HepG2 (cell line): ENCODE data around the gene TRAPPC1. TPM values are rescaled to one million over a fixed set of nuclear protein-coding genes. Genes with fewer than 3 reads are reported as not detected.

Experiments used
- BRCA1 ChIP-seq: sonication (generic); formaldehyde crosslinking; IDR thresholded peaks from 2 replicates; pipeline ENCODE4 v1.4.0; 2020; ENCODE audit warnings: missing genetic modification reagents
- HNF1A ChIP-seq, 2 experiments: sonication (generic) in 1 of 2; formaldehyde crosslinking in 1 of 2; IDR thresholded peaks; 2 replicates each; pipeline versions ENCODE4 v1.4.0 to v1.6.1; 2016 to 2020; ENCODE audit warnings: borderline replicate concordance in 1 of 2, low read depth in 1 of 2, mild to moderate bottlenecking in 1 of 2, missing genetic modification reagents in 1 of 2
- LRRFIP1 ChIP-seq: sonication (generic); formaldehyde crosslinking; conservative IDR thresholded peaks from 2 replicates; pipeline ENCODE4 v1.4.0; 2020; ENCODE audit warnings: missing genetic modification reagents
- MBNL3 ChIP-seq: fragments of 250-450 bp; sonication (Bioruptor Pico); conservative IDR thresholded peaks from 2 replicates; pipeline ENCODE4 v1.8.0; 2022; ENCODE audit warnings: mild to moderate bottlenecking, inconsistent platforms
- MTF2 ChIP-seq: sonication (generic); formaldehyde crosslinking; IDR thresholded peaks from 2 replicates; pipeline ENCODE4 v1.5.0; 2020; ENCODE audit warnings: missing genetic modification reagents, borderline replicate concordance
- NFYC ChIP-seq: IDR thresholded peaks from 2 replicates; pipeline ENCODE4 v1.6.1; 2016; ENCODE audit warnings: missing genetic modification reagents, missing compliant biosample characterization
- PRPF4 ChIP-seq: fragments of 200-400 bp; formaldehyde crosslinking; IDR thresholded peaks from 2 replicates; pipeline ENCODE4 v1.6.1; 2016; ENCODE audit warnings: low read length, low read depth; ENCODE audit not compliant: poor library complexity, severe bottlenecking
- U2AF1 ChIP-seq: fragments of 200-400 bp; formaldehyde crosslinking; optimal IDR thresholded peaks from 2 replicates; pipeline ENCODE3; 2017; ENCODE audit warnings: mild to moderate bottlenecking, low read depth, low read length
- ZC3H13 ChIP-seq: sonication (generic); formaldehyde crosslinking; IDR thresholded peaks from 2 replicates; pipeline ENCODE4 v1.8.1; 2023; ENCODE audit warnings: mild to moderate bottlenecking, missing genetic modification reagents, moderate library complexity
- ZNF30 ChIP-seq: sonication (generic); formaldehyde crosslinking; IDR thresholded peaks from 2 replicates; pipeline ENCODE4 v1.5.0; 2020; ENCODE audit warnings: mild to moderate bottlenecking, missing genetic modification reagents
- ZNF354B ChIP-seq: sonication (generic); formaldehyde crosslinking; IDR thresholded peaks from 2 replicates; pipeline ENCODE4 v1.8.0; 2022; ENCODE audit warnings: mild to moderate bottlenecking, missing genetic modification reagents
- ZNF503 ChIP-seq: sonication (generic); formaldehyde crosslinking; IDR thresholded peaks from 2 replicates; pipeline ENCODE4 v1.4.0; 2020; ENCODE audit warnings: missing genetic modification reagents
- polyA plus RNA-seq, 8 experiments: library from polyadenylated mRNA; depleted of rRNA in 3 of 8; stranded (reverse) in 7 of 8; unstranded in 1 of 8; fragments of >200 nt; fragmentation: Illumina TruSeq in 4 of 8; extraction: Trizol in 4 of 8; gene quantifications; 2 replicates each; pipeline versions ENCODE4 v1.2.1 to v1.2.3, GENCODE V29; 2011 to 2016; ENCODE audit warnings: low read depth in 4 of 8, missing spikeins in 1 of 8, mixed read lengths in 1 of 8; ENCODE audit not compliant: insufficient read depth in 1 of 8
- total RNA-seq, 5 experiments: library from RNA; depleted of rRNA; stranded (reverse); fragments of >200 nt; fragmentation: Illumina TruSeq; extraction: Trizol; gene quantifications; 2 replicates each; pipeline ENCODE4 v1.2.3, GENCODE V29; 2016; ENCODE audit warnings: low read depth in 1 of 5
- TF ChIP-seq, protein P1 (sequence below): sonication (generic); formaldehyde crosslinking; IDR thresholded peaks from 2 replicates; pipeline ENCODE4 v1.5.0; 2020; ENCODE audit warnings: mild to moderate bottlenecking, missing genetic modification reagents
- TF ChIP-seq, protein P2 (sequence below): sonication (generic); formaldehyde crosslinking; IDR thresholded peaks from 2 replicates; pipeline ENCODE4 v1.8.0; 2023; ENCODE audit warnings: mild to moderate bottlenecking, missing genetic modification reagents
- TF ChIP-seq, protein P3 (sequence below): sonication (generic); formaldehyde crosslinking; IDR thresholded peaks from 2 replicates; pipeline ENCODE4 v1.8.0; 2022; ENCODE audit warnings: missing genetic modification reagents, mild to moderate bottlenecking, borderline replicate concordance

TRAPPC1 gene
- total and polyA plus RNA-seq, 2 of the 13 experiments (the other 11 are each of a cell fraction or from before 2014, with no cell fraction given), result 28.1 to 44.9 TPM

GRCh38 chr17:7915611-7916384, 15.9 kb downstream of the TRAPPC1 start, which contains the start of gene RNF227 (continued):
- TF ChIP-seq, protein P1, sequence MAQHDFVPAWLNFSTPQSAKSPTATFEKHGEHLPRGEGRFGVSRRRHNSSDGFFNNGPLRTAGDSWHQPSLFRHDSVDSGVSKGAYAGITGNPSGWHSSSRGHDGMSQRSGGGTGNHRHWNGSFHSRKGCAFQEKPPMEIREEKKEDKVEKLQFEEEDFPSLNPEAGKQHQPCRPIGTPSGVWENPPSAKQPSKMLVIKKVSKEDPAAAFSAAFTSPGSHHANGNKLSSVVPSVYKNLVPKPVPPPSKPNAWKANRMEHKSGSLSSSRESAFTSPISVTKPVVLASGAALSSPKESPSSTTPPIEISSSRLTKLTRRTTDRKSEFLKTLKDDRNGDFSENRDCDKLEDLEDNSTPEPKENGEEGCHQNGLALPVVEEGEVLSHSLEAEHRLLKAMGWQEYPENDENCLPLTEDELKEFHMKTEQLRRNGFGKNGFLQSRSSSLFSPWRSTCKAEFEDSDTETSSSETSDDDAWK, result no peak
- TF ChIP-seq ZNF503, result 0 out of 2 replicates have a peak, but pooled peaks have one; percentile 43
- TF ChIP-seq MTF2 (CRISPR knock-in tag), result 0 out of 2 replicates have a peak, but pooled peaks have one; percentile 41
- TF ChIP-seq PRPF4, result no peak
- no peak for TF ChIP-seq ZNF354B (CRISPR knock-in tag)
- TF ChIP-seq, protein P2, sequence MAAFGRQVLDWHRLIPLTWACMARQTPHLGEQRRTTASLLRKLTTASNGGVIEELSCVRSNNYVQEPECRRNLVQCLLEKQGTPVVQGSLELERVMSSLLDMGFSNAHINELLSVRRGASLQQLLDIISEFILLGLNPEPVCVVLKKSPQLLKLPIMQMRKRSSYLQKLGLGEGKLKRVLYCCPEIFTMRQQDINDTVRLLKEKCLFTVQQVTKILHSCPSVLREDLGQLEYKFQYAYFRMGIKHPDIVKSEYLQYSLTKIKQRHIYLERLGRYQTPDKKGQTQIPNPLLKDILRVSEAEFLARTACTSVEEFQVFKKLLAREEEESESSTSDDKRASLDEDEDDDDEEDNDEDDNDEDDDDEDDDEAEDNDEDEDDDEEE (CRISPR knock-in tag), result peak; percentile 79; the same call in 1 of the 2 replicates
- TF ChIP-seq MBNL3 (CRISPR knock-in tag), result no peak
- peak; percentile 90; the same call in 1 of the 2 replicates for TF ChIP-seq ZNF30 (CRISPR knock-in tag)
- TF ChIP-seq, protein P3, sequence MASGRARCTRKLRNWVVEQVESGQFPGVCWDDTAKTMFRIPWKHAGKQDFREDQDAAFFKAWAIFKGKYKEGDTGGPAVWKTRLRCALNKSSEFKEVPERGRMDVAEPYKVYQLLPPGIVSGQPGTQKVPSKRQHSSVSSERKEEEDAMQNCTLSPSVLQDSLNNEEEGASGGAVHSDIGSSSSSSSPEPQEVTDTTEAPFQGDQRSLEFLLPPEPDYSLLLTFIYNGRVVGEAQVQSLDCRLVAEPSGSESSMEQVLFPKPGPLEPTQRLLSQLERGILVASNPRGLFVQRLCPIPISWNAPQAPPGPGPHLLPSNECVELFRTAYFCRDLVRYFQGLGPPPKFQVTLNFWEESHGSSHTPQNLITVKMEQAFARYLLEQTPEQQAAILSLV (CRISPR knock-in tag), result peak; percentile 89
- TF ChIP-seq U2AF1, result no peak
- no peak for TF ChIP-seq HNF1A (IDR thresholded peaks at IDR 0.05; ENCODE audit: low read depth)
- no peak for TF ChIP-seq HNF1A (CRISPR knock-in tag; IDR thresholded peaks at IDR 0.05; ENCODE audit: borderline replicate concordance)
- peak; percentile 89 for TF ChIP-seq ZC3H13 (CRISPR knock-in tag)
- no peak for TF ChIP-seq LRRFIP1 (CRISPR knock-in tag)
- peak; percentile 88 for TF ChIP-seq BRCA1 (CRISPR knock-in tag)
- peak; percentile 48 for TF ChIP-seq NFYC (CRISPR knock-in tag)
